Activated naive CD8-positive, alpha-beta T cell treated with anti-CD3 and anti-CD28 coated beads, Interleukin-2, amount 50 U/mL, for 24 hours (primary cell): Measurements from ENCODE around the gene GPR17.

ENCODE experiments used
- ATAC-seq: fragments of 150-1000 bp; cut with Tn5 transposase; one replicate; pipeline ENCODE4 v1.10.0; 2021
- DNase-seq: peaks from one replicate; pipeline ENCODE4 v3.0.0; 2021
- H3K27ac Mint-ChIP-seq: one replicate; pipeline ENCODE4 v1.8.0; 2021; ENCODE audit warnings: mild to moderate bottlenecking, mixed read lengths
- H3K27me3 Mint-ChIP-seq: one replicate; pipeline ENCODE4 v1.8.0; 2021; ENCODE audit warnings: mixed read lengths
- H3K36me3 Mint-ChIP-seq: one replicate; pipeline ENCODE4 v1.8.0; 2021; ENCODE audit warnings: low read depth, mixed read lengths
- H3K4me1 Mint-ChIP-seq: one replicate; pipeline ENCODE4 v1.8.0; 2021; ENCODE audit warnings: mixed read lengths
- H3K4me3 Mint-ChIP-seq: one replicate; pipeline ENCODE4 v1.8.0; 2021; ENCODE audit warnings: mild to moderate bottlenecking, moderate library complexity, mixed read lengths
- H3K9me3 Mint-ChIP-seq: one replicate; pipeline ENCODE4 v1.8.0; 2021; ENCODE audit warnings: mixed read lengths

Gene GPR17

GRCh38 chr2:127659408-127660290, 13.7 kb downstream of the GPR17 start:
- H3K27me3 Mint-ChIP-seq = peaks cover 18% of the 10 kb centered on the region
- DNase-seq = no peak
- H3K4me3 Mint-ChIP-seq = no peak overlapping the region
- H3K27ac Mint-ChIP-seq = no peak overlapping the region
- H3K4me1 Mint-ChIP-seq = no peaks in the 10 kb centered on the region
- H3K36me3 Mint-ChIP-seq = no peaks in the 10 kb centered on the region
- no peak for ATAC-seq
- no peaks in the 10 kb centered on the region for H3K9me3 Mint-ChIP-seq

- no peak overlapping the region for H3K27ac Mint-ChIP-seq
- DNase-seq (no peak), ATAC-seq (no peak)
- no peak overlapping the region for H3K4me3 Mint-ChIP-seq
- H3K9me3 Mint-ChIP-seq = no peaks in the 10 kb centered on the region
- no peaks in the 10 kb centered on the region for H3K36me3 Mint-ChIP-seq
- peaks cover 24% of the 10 kb centered on the region for H3K27me3 Mint-ChIP-seq
- H3K4me1 Mint-ChIP-seq = no peaks in the 10 kb centered on the region
Measured at GRCh38 chr2:127660291-127660578, 14.3 kb downstream of the GPR17 start.

- no peaks in the 10 kb centered on the region for H3K36me3 Mint-ChIP-seq
- DNase-seq (no peak), ATAC-seq (no peak)
- H3K27me3 Mint-ChIP-seq = peaks cover 32% of the 10 kb centered on the region
- no peaks in the 10 kb centered on the region for H3K9me3 Mint-ChIP-seq
- H3K4me1 Mint-ChIP-seq = no peaks in the 10 kb centered on the region
- H3K27ac Mint-ChIP-seq = no peak overlapping the region
- no peak overlapping the region for H3K4me3 Mint-ChIP-seq
Measured at GRCh38 chr2:127661072-127661649, 15.2 kb downstream of the GPR17 start.

GRCh38 chr2:127661949-127662510, 16.1 kb downstream of the GPR17 start:
- Mint-ChIP-seq H3K4me3 (no peak overlapping the region), H3K4me1 (no peaks in the 10 kb centered on the region), H3K36me3 (no peaks in the 10 kb centered on the region), H3K27ac (no peak overlapping the region), H3K27me3 (peaks cover 41% of the 10 kb centered on the region), H3K9me3 (no peaks in the 10 kb centered on the region)
- DNase-seq (no peak), ATAC-seq (no peak)

- Mint-ChIP-seq H3K36me3 (no peaks in the 10 kb centered on the region), H3K27me3 (peaks cover 48% of the 10 kb centered on the region), H3K27ac (no peak overlapping the region), H3K4me3 (no peak overlapping the region), H3K9me3 (no peaks in the 10 kb centered on the region), H3K4me1 (no peaks in the 10 kb centered on the region)
- no peak for DNase-seq
- ATAC-seq = no peak
Measured at GRCh38 chr2:127662937-127663565, 17.1 kb downstream of the GPR17 start.

GRCh38 chr2:127663566-127664064, 17.7 kb downstream of the GPR17 start:
- peaks cover 49% of the 10 kb centered on the region for H3K27me3 Mint-ChIP-seq
- no peak for ATAC-seq

GRCh38 chr2:127664065-127664894, 18.3 kb downstream of the GPR17 start:
- Mint-ChIP-seq H3K4me3 (no peak overlapping the region), H3K27me3 (peaks cover 53% of the 10 kb centered on the region), H3K4me1 (no peaks in the 10 kb centered on the region), H3K36me3 (no peaks in the 10 kb centered on the region), H3K9me3 (no peaks in the 10 kb centered on the region), H3K27ac (no peak overlapping the region)
- DNase-seq = no peak
- no peak for ATAC-seq

More at GRCh38 chr2:127663566-127664064, 17.7 kb downstream of the GPR17 start:
- Mint-ChIP-seq H3K9me3 (no peaks in the 10 kb centered on the region), H3K4me1 (no peaks in the 10 kb centered on the region), H3K27ac (no peak overlapping the region), H3K4me3 (no peak overlapping the region), H3K36me3 (no peaks in the 10 kb centered on the region)
- DNase-seq = no peak

- H3K36me3 Mint-ChIP-seq = no peaks in the 10 kb centered on the region
- no peak overlapping the region for H3K4me3 Mint-ChIP-seq
- no peak overlapping the region for H3K27ac Mint-ChIP-seq
- ATAC-seq (no peak), DNase-seq (no peak)
- H3K4me1 Mint-ChIP-seq = no peaks in the 10 kb centered on the region
- no peaks in the 10 kb centered on the region for H3K9me3 Mint-ChIP-seq
- peaks cover 56% of the 10 kb centered on the region for H3K27me3 Mint-ChIP-seq
Measured at GRCh38 chr2:127664895-127665225, 18.9 kb downstream of the GPR17 start.

GRCh38 chr2:127665267-127665893, 19.4 kb downstream of the GPR17 start:
- Mint-ChIP-seq H3K27ac (no peak overlapping the region), H3K36me3 (no peaks in the 10 kb centered on the region), H3K4me1 (no peaks in the 10 kb centered on the region), H3K4me3 (no peak overlapping the region), H3K9me3 (no peaks in the 10 kb centered on the region), H3K27me3 (peaks cover 61% of the 10 kb centered on the region)
- DNase-seq (no peak), ATAC-seq (no peak)

- peaks cover 64% of the 10 kb centered on the region for H3K27me3 Mint-ChIP-seq
- no peaks in the 10 kb centered on the region for H3K4me1 Mint-ChIP-seq
- H3K36me3 Mint-ChIP-seq = no peaks in the 10 kb centered on the region
- H3K9me3 Mint-ChIP-seq = no peaks in the 10 kb centered on the region
- no peak for DNase-seq
- H3K4me3 Mint-ChIP-seq = no peak overlapping the region
- H3K27ac Mint-ChIP-seq = no peak overlapping the region
- ATAC-seq = no peak
Measured at GRCh38 chr2:127669056-127669455, 23.1 kb downstream of the GPR17 start.

- Mint-ChIP-seq H3K4me1 (peaks cover 5% of the 10 kb centered on the region), H3K27me3 (peaks cover 59% of the 10 kb centered on the region)
Measured at GRCh38 chr2:127670055-127670956, 24.4 kb downstream of the GPR17 start.

GRCh38 chr2:127670957-127671290, 25.0 kb downstream of the GPR17 start:
- Mint-ChIP-seq H3K27me3 (peaks cover 57% of the 10 kb centered on the region), H3K9me3 (no peaks in the 10 kb centered on the region)

More at GRCh38 chr2:127670055-127670956, 24.4 kb downstream of the GPR17 start:
- H3K27ac Mint-ChIP-seq = no peak overlapping the region
- no peak for ATAC-seq
- H3K4me3 Mint-ChIP-seq = no peak overlapping the region
- no peak for DNase-seq
- H3K36me3 Mint-ChIP-seq = no peaks in the 10 kb centered on the region
- H3K9me3 Mint-ChIP-seq = no peaks in the 10 kb centered on the region

GRCh38 chr2:127671557-127672302, 25.8 kb downstream of the GPR17 start:
- peaks cover 10% of the 10 kb centered on the region for H3K4me1 Mint-ChIP-seq
- H3K4me3 Mint-ChIP-seq = no peak overlapping the region
- DNase-seq (no peak), ATAC-seq (no peak)
- H3K27ac Mint-ChIP-seq = no peak overlapping the region
- H3K27me3 Mint-ChIP-seq = peaks cover 55% of the 10 kb centered on the region
- H3K36me3 Mint-ChIP-seq = no peaks in the 10 kb centered on the region
- no peaks in the 10 kb centered on the region for H3K9me3 Mint-ChIP-seq

More at GRCh38 chr2:127670957-127671290, 25.0 kb downstream of the GPR17 start:
- ATAC-seq = no peak
- DNase-seq = no peak
- no peak overlapping the region for H3K4me3 Mint-ChIP-seq
- no peak overlapping the region for H3K27ac Mint-ChIP-seq
- H3K4me1 Mint-ChIP-seq = peaks cover 7% of the 10 kb centered on the region
- no peaks in the 10 kb centered on the region for H3K36me3 Mint-ChIP-seq
